ENCODE results near the gene MARCHF9.

Gene MARCHF9

DNA sequence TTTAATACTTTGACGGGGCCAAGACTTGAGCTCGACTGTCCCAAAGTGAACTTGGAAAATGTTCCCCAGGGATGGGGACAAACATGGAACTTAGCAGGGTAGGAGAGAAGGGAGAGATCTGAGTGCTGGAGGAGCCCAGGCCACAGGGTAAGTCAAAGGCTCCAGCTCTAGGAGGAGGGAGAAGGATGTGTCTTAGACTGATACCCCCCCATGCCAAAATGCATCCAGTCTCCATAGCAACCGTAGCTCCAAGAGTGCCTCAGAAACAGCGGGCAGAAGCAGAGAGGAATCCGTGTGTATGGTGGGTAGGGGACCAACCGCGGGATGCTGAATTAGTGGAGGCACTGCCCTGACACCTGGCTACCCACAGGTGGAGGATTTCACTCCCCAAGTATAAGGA is 15.5 kb upstream of the MARCHF9 start:
- no peak for DNase-seq

DNA sequence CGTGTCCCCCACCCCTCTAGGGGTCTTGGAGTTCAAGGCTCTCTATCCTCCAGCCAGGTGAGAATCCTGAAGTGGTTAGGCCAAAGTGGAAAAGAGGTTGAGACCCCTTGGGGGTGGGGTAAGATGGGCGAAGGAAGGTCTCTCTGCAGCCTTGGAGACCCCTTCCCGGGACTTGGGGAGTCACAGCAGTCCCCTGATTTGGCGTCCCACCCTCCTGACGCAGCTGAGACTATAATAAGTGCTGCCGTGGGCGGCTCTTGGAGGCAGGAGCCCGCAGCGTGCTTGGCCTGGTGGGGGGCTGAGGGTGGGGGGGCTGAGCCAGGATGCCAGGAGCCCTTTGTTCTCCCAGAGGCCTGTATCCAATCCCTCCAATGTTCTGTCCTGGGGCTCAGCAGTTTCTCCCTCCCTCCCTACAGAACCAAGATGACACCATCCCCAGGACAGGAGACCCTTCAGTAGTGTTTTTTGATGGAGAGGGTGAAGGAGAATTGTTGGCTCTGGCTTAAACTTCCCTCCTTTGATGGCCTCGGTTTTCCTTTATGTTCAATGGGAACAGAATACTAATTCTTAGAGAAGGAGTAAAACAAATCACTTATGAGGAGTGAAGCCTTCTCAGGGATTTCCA is 14.9 kb upstream of the MARCHF9 start:
- no peak for DNase-seq

GRCh38 chr12:57740656-57741412 is 14.1 kb upstream of the MARCHF9 start:
- DNase-seq = peak; percentile 81 to 88

DNA sequence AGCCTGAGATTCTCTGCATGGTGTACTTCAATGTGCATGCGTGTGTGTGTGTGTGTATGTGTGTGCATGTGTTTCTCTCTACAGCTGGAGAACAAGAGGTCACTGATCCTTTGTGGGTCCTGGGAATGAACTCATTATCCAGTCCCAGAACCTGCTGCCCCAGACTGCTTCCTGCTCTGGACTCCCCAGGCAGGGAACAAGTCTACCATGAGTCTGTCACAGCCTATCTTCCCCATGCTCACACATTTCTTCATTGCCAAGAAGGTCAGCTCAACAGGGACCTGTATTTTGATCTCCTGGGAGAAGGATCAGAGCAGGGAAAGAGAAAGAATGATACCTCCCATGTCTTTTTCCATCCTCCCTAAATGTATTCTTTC is 13.5 kb upstream of the MARCHF9 start:
- DNase-seq = no peak

- peak; percentile 84 to 89 for DNase-seq
Measured at GRCh38 chr12:57741844-57742738, 12.8 kb upstream of the MARCHF9 start.

DNA sequence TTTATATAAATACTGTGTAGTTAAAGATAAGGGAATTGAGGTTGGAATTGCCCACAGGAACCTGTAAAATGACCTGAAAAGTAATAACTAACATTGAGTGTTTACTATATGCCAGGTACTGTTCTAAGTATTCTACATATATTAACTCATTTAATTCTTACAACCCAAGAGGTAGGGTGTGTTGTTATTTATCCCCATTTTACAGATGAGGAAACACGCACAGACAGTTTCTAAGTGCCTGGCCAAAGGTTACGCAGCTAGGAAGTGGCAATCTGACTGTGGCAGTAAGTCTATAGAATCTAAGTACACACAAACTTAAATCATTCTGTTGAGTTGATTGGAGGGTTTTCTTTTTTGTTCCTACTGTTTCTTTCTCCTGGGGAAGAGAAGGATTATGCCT is 11.1 kb upstream of the MARCHF9 start:
- DNase-seq = no peak

DNA sequence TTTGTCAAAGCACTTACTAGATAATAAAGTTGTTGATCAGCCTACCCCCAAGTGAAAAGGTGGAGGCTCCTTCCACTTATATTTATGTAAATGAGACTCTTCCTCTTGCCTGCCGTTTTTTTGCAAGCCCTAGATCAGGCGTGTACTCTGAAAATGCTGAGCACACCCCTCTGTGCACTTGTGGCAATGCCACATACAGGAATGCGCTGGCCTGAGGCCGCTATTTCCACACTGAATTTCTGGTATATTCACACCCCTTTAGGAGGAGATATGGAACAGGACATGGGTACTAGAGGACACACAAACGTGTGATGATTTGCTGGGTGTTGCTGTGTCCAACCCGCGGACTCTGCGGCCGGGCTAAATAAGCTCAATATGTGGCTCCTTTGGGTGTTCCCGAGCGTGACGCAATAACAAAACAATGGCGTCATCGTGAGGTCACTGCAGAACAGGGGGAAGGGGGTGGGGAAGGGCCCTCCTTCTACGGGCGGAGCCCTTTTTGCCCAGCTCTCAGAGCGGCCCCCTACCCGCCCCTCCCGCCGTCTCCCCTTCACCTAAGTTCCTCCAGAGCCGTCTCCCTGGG is 10.6 kb upstream of the MARCHF9 start:
- peak; percentile 86 to 88 for DNase-seq

DNA sequence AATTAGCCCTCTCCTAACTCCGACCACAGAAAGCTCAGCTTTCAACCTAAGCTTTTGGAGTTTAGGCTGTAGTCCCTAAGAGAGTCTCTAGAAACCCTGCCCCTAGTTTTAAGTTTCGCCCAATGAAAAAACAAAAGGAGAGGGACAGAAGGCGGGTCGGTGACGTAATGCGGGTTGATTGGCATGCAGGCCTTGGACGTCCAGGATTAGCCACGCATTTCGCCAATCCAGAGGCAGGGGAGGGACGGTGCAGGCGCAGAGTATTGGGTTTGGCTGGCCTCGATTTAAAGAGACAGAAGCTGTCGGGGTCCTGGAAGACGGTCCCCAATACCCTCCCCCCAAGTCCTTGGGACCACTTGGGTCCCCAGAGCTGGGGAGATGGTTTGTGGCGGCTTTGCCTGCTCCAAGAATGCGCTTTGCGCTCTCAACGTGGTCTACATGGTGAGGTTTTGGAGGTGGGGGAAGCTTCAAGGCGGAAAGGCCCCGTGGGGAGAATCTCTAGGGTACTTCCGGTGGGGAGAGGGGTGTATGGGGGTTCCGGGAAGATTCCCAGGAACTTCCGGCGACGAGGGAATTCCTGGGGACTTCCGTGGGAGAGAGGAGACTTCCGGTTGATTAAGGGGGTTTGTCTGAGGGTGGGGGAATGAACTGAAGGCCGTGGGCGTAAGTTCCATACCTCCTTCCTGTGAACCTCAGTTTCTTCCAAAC is 10.0 kb upstream of the MARCHF9 start, which contains the start of gene TSPAN31:
Gene TSPAN31, plus strand, starts transcription at position 263 of the 708 bp plus-strand sequence. Its CDS starts 116 bp downstream, at position 379.
- DNase-seq = peak; percentile 96 to 97

GRCh38 chr12:57745485-57745881 is 9.4 kb upstream of the MARCHF9 start:
- no peak for DNase-seq

GRCh38 chr12:57746025-57746424 is 8.9 kb upstream of the MARCHF9 start:
- no peak for DNase-seq

GRCh38 chr12:57749061-57749460 is 5.8 kb upstream of the MARCHF9 start:
- no peak for DNase-seq

GRCh38 chr12:57750561-57751431 is 4.1 kb upstream of the MARCHF9 start:
- DNase-seq = no peak

- no peak for DNase-seq
Measured at GRCh38 chr12:57751432-57751787, 3.5 kb upstream of the MARCHF9 start.

- DNase-seq = peak; percentile 99 to 100
Measured at GRCh38 chr12:57751788-57752667, 2.9 kb upstream of the MARCHF9 start, which contains the start of gene CDK4. Gene CDK4 (minus strand): TSS chr12:57752310. CDS start chr12:57751717, 593 bp downstream.

DNA sequence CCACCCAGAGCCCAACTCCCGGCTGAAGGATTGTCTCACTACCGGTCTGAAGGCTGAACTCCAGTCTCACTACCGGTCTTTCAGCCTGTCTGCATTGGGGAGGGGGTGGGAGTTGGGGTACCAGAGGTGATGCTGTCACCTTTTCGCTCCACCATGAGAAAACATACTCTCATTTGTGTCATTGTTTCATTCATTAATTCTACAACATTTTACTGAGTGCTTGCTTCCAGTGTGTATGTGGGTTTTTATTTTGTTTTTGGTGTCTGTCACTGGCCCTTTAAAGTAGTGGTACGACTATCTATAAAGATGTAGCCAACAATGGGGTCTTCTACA is 2.3 kb upstream of the MARCHF9 start:
- DNase-seq = no peak

DNA sequence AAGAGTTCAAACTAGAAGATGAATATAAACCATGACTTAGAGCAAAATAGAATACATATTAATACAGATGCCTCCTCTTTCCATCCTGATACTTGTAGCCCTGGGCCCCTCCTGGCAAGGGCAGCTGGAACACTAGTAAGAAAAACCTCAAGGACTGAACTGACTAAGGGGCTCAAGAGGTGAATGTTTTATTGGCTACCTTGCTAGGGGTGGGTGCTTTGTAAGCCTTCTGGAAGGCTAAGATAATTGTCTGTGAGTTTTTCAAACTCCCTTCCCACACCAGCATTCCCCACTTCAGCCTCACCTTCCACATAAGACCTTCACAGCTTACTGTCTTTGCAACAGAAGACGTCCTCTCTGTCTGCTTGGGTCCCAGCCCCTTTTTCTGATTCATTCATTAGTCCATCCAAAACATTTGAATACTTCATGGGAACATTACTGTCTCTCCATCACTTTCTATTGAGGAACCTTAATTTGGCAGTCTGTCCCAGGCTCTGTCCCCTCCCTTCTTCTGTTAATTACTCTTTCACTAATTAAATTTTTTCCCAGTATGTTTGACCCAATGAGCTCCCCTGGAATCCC is 1.1 kb upstream of the MARCHF9 start:
- no peak for DNase-seq

GRCh38 chr12:57755194-57755453 is 221 bp downstream of the MARCHF9 start:
- no peak for DNase-seq

- peak in 1 of 2 donors; percentile 52 for DNase-seq
Measured at GRCh38 chr12:57755454-57756372, 810 bp downstream of the MARCHF9 start.
